ACC112 (cell line): Measurements from ENCODE around the gene AP2B1.

Experiments used
- H2AFZ ChIP-seq: fragments of 200-600 bp; sonication (generic); one replicate; pipeline ENCODE4 v1.6.0; 2017; ENCODE audit warnings: antibody characterized with exemption, low read length; ENCODE audit not compliant: unreplicated experiment
- H3K27ac ChIP-seq: fragments of 200-600 bp; sonication (generic); 2 replicates; pipeline ENCODE4 v1.5.1; 2014; ENCODE audit warnings: low read depth, mild to moderate bottlenecking, antibody characterized with exemption, low read length, moderate library complexity
- H3K27me3 ChIP-seq: fragments of 200-600 bp; sonication (generic); 2 replicates; pipeline ENCODE4 v1.6.1; 2014; ENCODE audit warnings: mild to moderate bottlenecking, antibody characterized with exemption, low read length, moderate library complexity, mixed read lengths; ENCODE audit not compliant: insufficient read depth
- H3K36me3 ChIP-seq: fragments of 200-600 bp; sonication (generic); 2 replicates; pipeline ENCODE4 v1.6.1; 2016; ENCODE audit warnings: mild to moderate bottlenecking, antibody characterized with exemption, low read length, moderate library complexity, mixed read lengths; ENCODE audit not compliant: insufficient read depth
- H3K4me1 ChIP-seq: fragments of 200-600 bp; sonication (generic); one replicate; pipeline ENCODE4 v1.6.1; 2016; ENCODE audit warnings: low read length, mixed read lengths; ENCODE audit not compliant: insufficient read depth, unreplicated experiment, control insufficient read depth
- H3K4me3 ChIP-seq: fragments of 200-600 bp; sonication (generic); 2 replicates; pipeline ENCODE4 v1.5.1; 2014; ENCODE audit warnings: mild to moderate bottlenecking, low read depth, low read length
- H3K79me2 ChIP-seq: fragments of 200-600 bp; sonication (generic); one replicate; pipeline ENCODE4 v1.6.0; 2016; ENCODE audit warnings: low read length; ENCODE audit not compliant: control insufficient read depth, unreplicated experiment, insufficient read depth

Gene AP2B1

GRCh38 chr17:35726953-35727460 is 139.9 kb downstream of the AP2B1 start:
- Histone ChIP-seq H3K79me2 (no peaks in the 10 kb centered on the region), H3K27me3 (peaks cover 1% of the 10 kb centered on the region; the same call in 1 of the 2 replicates), H2AFZ (no peak overlapping the region), H3K27ac (peak overlapping the region; percentile 40), H3K4me1 (peaks cover 29% of the 10 kb centered on the region), H3K36me3 (peaks cover 16% of the 10 kb centered on the region), H3K4me3 (no peak overlapping the region)

GRCh38 chr17:35727635-35728034 is 140.5 kb downstream of the AP2B1 start:
- peaks cover 3% of the 10 kb centered on the region; the same call in 1 of the 2 replicates for H3K27me3 ChIP-seq

GRCh38 chr17:35728551-35728950 is 141.4 kb downstream of the AP2B1 start:
- no peak overlapping the region for H2AFZ ChIP-seq
- H3K4me3 ChIP-seq, result no peak overlapping the region
- no peak overlapping the region for H3K27ac ChIP-seq
- H3K36me3 ChIP-seq, result peaks cover 8% of the 10 kb centered on the region
- no peaks in the 10 kb centered on the region for H3K79me2 ChIP-seq
- peaks cover 29% of the 10 kb centered on the region for H3K4me1 ChIP-seq
- peaks cover 3% of the 10 kb centered on the region; the same call in 1 of the 2 replicates for H3K27me3 ChIP-seq

More at GRCh38 chr17:35727635-35728034, 140.5 kb downstream of the AP2B1 start:
- Histone ChIP-seq H3K27ac (no peak overlapping the region), H3K36me3 (peaks cover 16% of the 10 kb centered on the region), H3K4me1 (peaks cover 29% of the 10 kb centered on the region), H2AFZ (no peak overlapping the region), H3K4me3 (no peak overlapping the region), H3K79me2 (no peaks in the 10 kb centered on the region)

- H3K4me1 ChIP-seq, result peaks cover 29% of the 10 kb centered on the region
- no peak overlapping the region for H3K27ac ChIP-seq
- H3K4me3 ChIP-seq, result no peak overlapping the region
- H2AFZ ChIP-seq, result no peak overlapping the region
- no peaks in the 10 kb centered on the region for H3K79me2 ChIP-seq
- H3K36me3 ChIP-seq, result no peaks in the 10 kb centered on the region
- H3K27me3 ChIP-seq, result peaks cover 3% of the 10 kb centered on the region; the same call in 1 of the 2 replicates
These were observed 142.3 kb downstream of the AP2B1 start for GRCh38 chr17:35729405-35729833.

- Histone ChIP-seq H3K27ac (no peak overlapping the region), H3K36me3 (no peaks in the 10 kb centered on the region), H3K79me2 (no peaks in the 10 kb centered on the region), H3K4me1 (peaks cover 24% of the 10 kb centered on the region), H3K27me3 (peaks cover 3% of the 10 kb centered on the region; the same call in 1 of the 2 replicates), H2AFZ (no peak overlapping the region), H3K4me3 (no peak overlapping the region)
These were observed 143.4 kb downstream of the AP2B1 start for GRCh38 chr17:35730400-35731005.

GRCh38 chr17:35731239-35731916 is 144.3 kb downstream of the AP2B1 start, which contains the start of gene RASL10B:
TSS of gene RASL10B (plus strand) at chr17:35731639. CDS start at chr17:35735185, 3,546 bp downstream.
- Histone ChIP-seq H3K27ac (no peak within 1 kb of the TSS), H3K36me3 (no peaks in the 10 kb centered on the region), H3K4me3 (peak within 1 kb of the TSS; percentile 77), H3K4me1 (peaks cover 16% of the 10 kb centered on the region), H3K79me2 (no peaks in the 10 kb centered on the region), H2AFZ (no peak within 1 kb of the TSS), H3K27me3 (peaks cover 3% of the 10 kb centered on the region; the same call in 1 of the 2 replicates)

GRCh38 chr17:35731917-35732805 is 145.0 kb downstream of the AP2B1 start:
- H3K27me3 ChIP-seq, result peaks cover 3% of the 10 kb centered on the region; the same call in 1 of the 2 replicates
- peak overlapping the region; percentile 77 for H3K4me3 ChIP-seq
- no peaks in the 10 kb centered on the region for H3K36me3 ChIP-seq
- no peak overlapping the region for H2AFZ ChIP-seq
- no peaks in the 10 kb centered on the region for H3K79me2 ChIP-seq
- H3K27ac ChIP-seq, result no peak overlapping the region
- H3K4me1 ChIP-seq, result peaks cover 8% of the 10 kb centered on the region

- H3K27me3 ChIP-seq, result peaks cover 3% of the 10 kb centered on the region; the same call in 1 of the 2 replicates
- no peaks in the 10 kb centered on the region for H3K79me2 ChIP-seq
- no peak overlapping the region for H3K27ac ChIP-seq
- H3K36me3 ChIP-seq, result no peaks in the 10 kb centered on the region
- no peak overlapping the region for H2AFZ ChIP-seq
- no peak overlapping the region for H3K4me3 ChIP-seq
- peaks cover 8% of the 10 kb centered on the region for H3K4me1 ChIP-seq
These were observed 145.6 kb downstream of the AP2B1 start for GRCh38 chr17:35732806-35733136.

- H3K79me2 ChIP-seq, result no peaks in the 10 kb centered on the region
- H3K4me1 ChIP-seq, result peaks cover 8% of the 10 kb centered on the region
- no peak overlapping the region for H3K27ac ChIP-seq
- no peaks in the 10 kb centered on the region for H3K36me3 ChIP-seq
- peaks cover 3% of the 10 kb centered on the region for H3K27me3 ChIP-seq
- H3K4me3 ChIP-seq, result no peak overlapping the region
- H2AFZ ChIP-seq, result no peak overlapping the region
These were observed 146.2 kb downstream of the AP2B1 start for GRCh38 chr17:35733366-35733765.

GRCh38 chr17:35734396-35734795 is 147.3 kb downstream of the AP2B1 start:
- H3K4me1 ChIP-seq, result peaks cover 8% of the 10 kb centered on the region
- H3K4me3 ChIP-seq, result no peak overlapping the region
- no peak overlapping the region for H2AFZ ChIP-seq
- H3K79me2 ChIP-seq, result no peaks in the 10 kb centered on the region
- H3K27ac ChIP-seq, result no peak overlapping the region
- peaks cover 12% of the 10 kb centered on the region for H3K27me3 ChIP-seq
- H3K36me3 ChIP-seq, result no peaks in the 10 kb centered on the region
